HepG2 (cell line): ENCODE measurements around the gene PRKG1. TPM values are rescaled to one million over a fixed set of nuclear protein-coding genes. Genes with fewer than 3 reads are reported as not detected.

ENCODE experiments used
- FOXC1 ChIP-seq: sonication (generic); formaldehyde crosslinking; IDR thresholded peaks from 2 replicates; pipeline ENCODE4 v1.8.0; 2022; ENCODE audit warnings: mild to moderate bottlenecking, missing genetic modification reagents, borderline replicate concordance
- NBN ChIP-seq: fragments of 450-650 bp; conservative IDR thresholded peaks from 2 replicates; pipeline ENCODE4 v1.6.1; 2017
- PBX2 ChIP-seq: IDR thresholded peaks from 2 replicates; pipeline ENCODE4 v1.6.1; 2016; ENCODE audit warnings: control low read depth
- RERE ChIP-seq: IDR thresholded peaks from 2 replicates; pipeline ENCODE4 v1.6.1; 2016; ENCODE audit warnings: low read depth, missing genetic modification reagents, missing compliant biosample characterization
- ZBTB38 ChIP-seq: sonication (generic); formaldehyde crosslinking; IDR thresholded peaks from 2 replicates; pipeline ENCODE4 v1.5.1; 2020; ENCODE audit warnings: mild to moderate bottlenecking, missing genetic modification reagents
- ZBTB42 ChIP-seq: sonication (generic); formaldehyde crosslinking; IDR thresholded peaks from 2 replicates; pipeline ENCODE4 v1.5.0; 2020; ENCODE audit warnings: mild to moderate bottlenecking, missing genetic modification reagents
- ZFP36L1 ChIP-seq: sonication (generic); formaldehyde crosslinking; IDR thresholded peaks from 2 replicates; pipeline ENCODE4 v1.8.0; 2022; ENCODE audit warnings: mild to moderate bottlenecking, missing genetic modification reagents, moderate library complexity
- ZNF451 ChIP-seq: sonication (generic); formaldehyde crosslinking; IDR thresholded peaks from 2 replicates; pipeline ENCODE4 v1.5.0; 2020; ENCODE audit warnings: mild to moderate bottlenecking, missing genetic modification reagents
- ZNF616 ChIP-seq: sonication (generic); formaldehyde crosslinking; IDR thresholded peaks from 2 replicates; pipeline ENCODE4 v1.5.0; 2020; ENCODE audit warnings: low read depth, mild to moderate bottlenecking, missing genetic modification reagents
- ZNF652 ChIP-seq: IDR thresholded peaks from 2 replicates; pipeline ENCODE4 v1.6.1; 2016; ENCODE audit warnings: low read depth, borderline replicate concordance
- polyA plus RNA-seq, 8 experiments: library from polyadenylated mRNA; depleted of rRNA in 3 of 8; stranded (reverse) in 7 of 8; unstranded in 1 of 8; fragments of >200 nt; fragmentation: Illumina TruSeq in 4 of 8; extraction: Trizol in 4 of 8; gene quantifications; 2 replicates each; pipeline versions ENCODE4 v1.2.1 to v1.2.3, GENCODE V29; 2011 to 2016; ENCODE audit warnings: low read depth in 4 of 8, missing spikeins in 1 of 8, mixed read lengths in 1 of 8; ENCODE audit not compliant: insufficient read depth in 1 of 8
- total RNA-seq, 5 experiments: library from RNA; depleted of rRNA; stranded (reverse); fragments of >200 nt; fragmentation: Illumina TruSeq; extraction: Trizol; gene quantifications; 2 replicates each; pipeline ENCODE4 v1.2.3, GENCODE V29; 2016; ENCODE audit warnings: low read depth in 1 of 5
- TF ChIP-seq, protein P1 (sequence below): sonication (generic); formaldehyde crosslinking; IDR thresholded peaks from 2 replicates; pipeline ENCODE4 v1.8.1; 2023; ENCODE audit warnings: missing genetic modification reagents, mild to moderate bottlenecking, borderline replicate concordance

The PRKG1 gene
- total and polyA plus RNA-seq, 2 of the 13 experiments (the other 11 are each of a cell fraction or from before 2014, with no cell fraction given) = 0.01 TPM; not detected in 1

DNA sequence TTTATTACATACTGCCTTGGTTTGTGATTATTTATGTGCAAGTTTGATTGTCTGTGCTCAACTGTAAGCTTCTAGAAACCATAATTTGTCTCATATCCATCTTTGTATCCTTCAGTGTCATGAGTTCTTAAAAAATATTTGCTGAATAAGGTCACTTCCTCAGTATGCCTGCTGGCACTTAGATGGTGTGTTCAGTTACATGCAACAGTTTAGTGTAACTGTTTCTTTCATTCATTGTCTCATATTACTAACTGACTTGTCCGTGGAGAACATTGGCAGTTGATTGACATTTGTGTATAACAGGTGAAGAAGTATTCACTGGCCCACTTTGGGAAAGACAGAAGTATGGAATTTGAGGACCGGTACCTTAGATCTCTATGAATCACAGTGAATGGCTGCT, 236.9 kb downstream of the PRKG1 start (continued):
- TF ChIP-seq PBX2 (CRISPR knock-in tag) (no peak), ZNF451 (CRISPR knock-in tag) (no peak), FOXC1 (no peak), RERE (CRISPR knock-in tag) (no peak), NBN (no peak), ZFP36L1 (CRISPR knock-in tag) (no peak), ZNF652 (no peak), ZNF616 (CRISPR knock-in tag) (no peak), ZBTB38 (CRISPR knock-in tag) (no peak), ZBTB42 (CRISPR knock-in tag) (no peak)
- TF ChIP-seq, protein P1, sequence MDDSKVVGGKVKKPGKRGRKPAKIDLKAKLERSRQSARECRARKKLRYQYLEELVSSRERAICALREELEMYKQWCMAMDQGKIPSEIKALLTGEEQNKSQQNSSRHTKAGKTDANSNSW (CRISPR knock-in tag) = no peak
